ENCODE data around the gene ATP5PD. TPM values are rescaled to one million over a fixed set of nuclear protein-coding genes. Genes with fewer than 3 reads are reported as not detected.

ATP5PD gene
- polyA plus RNA-seq, 1 donor (not counting 4 experiments of a cell fraction or from before 2014, with no cell fraction given), result 276 TPM

- Histone ChIP-seq H2AFZ (ENCODE audit: control insufficient read depth, low read length) (no peak overlapping the region), H3K27ac (ENCODE audit: control insufficient read depth, insufficient read depth, low read length) (no peak overlapping the region), H4K20me1 (ENCODE audit: control insufficient read depth, extremely low read depth, insufficient read depth, low read length) (no peaks in the 10 kb centered on the region), H3K4me1 (ENCODE audit: control insufficient read depth, extremely low read depth, insufficient read depth, low read length) (peaks cover 25% of the 10 kb centered on the region), H3K4me3 (ENCODE audit: control insufficient read depth in 2 of 3, extremely low read depth in 1 of 3, insufficient read depth in 2 of 3, low read depth in 1 of 3, low read length in 3 of 3) (no peak overlapping the region), H3K36me3 (ENCODE audit: control insufficient read depth in 2 of 2, extremely low read depth in 1 of 2, insufficient read depth in 2 of 2, low read length in 2 of 2) (no peaks in the 10 kb centered on the region), H3K9me3 (ENCODE audit: control insufficient read depth, low read depth, low read length) (no peaks in the 10 kb centered on the region), H3K27me3 (ENCODE audit: control insufficient read depth, extremely low read depth, insufficient read depth, low read length) (no peaks in the 10 kb centered on the region), H3K9me1 (ENCODE audit: control insufficient read depth, extremely low read depth, insufficient read depth, low read length) (no peaks in the 10 kb centered on the region), H3K4me2 (ENCODE audit: control insufficient read depth, extremely low read depth, insufficient read depth, low read depth, low read length) (no peak overlapping the region), H3K79me2 (ENCODE audit: control insufficient read depth, insufficient read depth, low read length) (no peaks in the 10 kb centered on the region), H3K9ac (ENCODE audit: control insufficient read depth, extremely low read depth, insufficient read depth, low read length) (no peak overlapping the region)
- dilution Hi-C loops (cut with MboI; ENCODE audit: extremely low pct_ligation_motif_present, low sequenced_read_pairs), result no loop called here
- DNase-seq (ENCODE audit: low read depth, low spot score) (no peak), FAIRE-seq (no peak)
- TF ChIP-seq CTCF (optimal IDR thresholded peaks at IDR 0.05 in 1 of 3, IDR thresholded peaks at IDR 0.05 in 1 of 3, conservative IDR thresholded peaks at IDR 0.05 in 1 of 3; ENCODE audit: extremely low read depth in 1 of 3, insufficient read depth in 2 of 3, low read length in 3 of 3), result no peak
- no peak for TF ChIP-seq EZH2 (IDR thresholded peaks at IDR 0.05; ENCODE audit: low read length)
These were observed 35.1 kb upstream of the ATP5PD start for GRCh38 chr17:75081611-75082540.

- no peak for TF ChIP-seq EZH2 (IDR thresholded peaks at IDR 0.05; ENCODE audit: low read length)
- no peak for TF ChIP-seq CTCF (optimal IDR thresholded peaks at IDR 0.05 in 1 of 3, IDR thresholded peaks at IDR 0.05 in 1 of 3, conservative IDR thresholded peaks at IDR 0.05 in 1 of 3; ENCODE audit: extremely low read depth in 1 of 3, insufficient read depth in 2 of 3, low read length in 3 of 3)
- no peaks in the 10 kb centered on the region for H3K79me2 ChIP-seq (ENCODE audit: control insufficient read depth, insufficient read depth, low read length)
- no peaks in the 10 kb centered on the region for H4K20me1 ChIP-seq (ENCODE audit: control insufficient read depth, extremely low read depth, insufficient read depth, low read length)
- no peaks in the 10 kb centered on the region for H3K9me3 ChIP-seq (ENCODE audit: control insufficient read depth, low read depth, low read length)
- H3K4me2 ChIP-seq (ENCODE audit: control insufficient read depth, extremely low read depth, insufficient read depth, low read depth, low read length), result peak overlapping the region; percentile 58
- peak overlapping the region in 1 of 3 experiments; percentile 7 for H3K4me3 ChIP-seq (ENCODE audit: control insufficient read depth in 2 of 3, extremely low read depth in 1 of 3, insufficient read depth in 2 of 3, low read depth in 1 of 3, low read length in 3 of 3)
- H3K27me3 ChIP-seq (ENCODE audit: control insufficient read depth, extremely low read depth, insufficient read depth, low read length), result no peaks in the 10 kb centered on the region
- dilution Hi-C loops (cut with MboI; ENCODE audit: extremely low pct_ligation_motif_present, low sequenced_read_pairs), result no loop called here
- DNase-seq (ENCODE audit: low read depth, low spot score), result no peak
- H2AFZ ChIP-seq (ENCODE audit: control insufficient read depth, low read length), result peak overlapping the region; percentile 4
- H3K9me1 ChIP-seq (ENCODE audit: control insufficient read depth, extremely low read depth, insufficient read depth, low read length), result no peaks in the 10 kb centered on the region
- FAIRE-seq, result no peak
- H3K27ac ChIP-seq (ENCODE audit: control insufficient read depth, insufficient read depth, low read length), result peak overlapping the region; percentile 43
- peaks cover 23% of the 10 kb centered on the region for H3K4me1 ChIP-seq (ENCODE audit: control insufficient read depth, extremely low read depth, insufficient read depth, low read length)
- H3K36me3 ChIP-seq (ENCODE audit: control insufficient read depth in 2 of 2, extremely low read depth in 1 of 2, insufficient read depth in 2 of 2, low read length in 2 of 2), result no peaks in the 10 kb centered on the region
- H3K9ac ChIP-seq (ENCODE audit: control insufficient read depth, extremely low read depth, insufficient read depth, low read length), result peak overlapping the region; percentile 15
These were observed 32.2 kb upstream of the ATP5PD start for GRCh38 chr17:75079023-75079373.

All from keratinocyte (primary cell).